Keratinocyte (primary cell): ENCODE measurements around the gene SLC17A7.

Experiments
- CTCF ChIP-seq, 3 experiments: IDR thresholded peaks in 1 of 3; conservative IDR thresholded peaks in 1 of 3; optimal IDR thresholded peaks in 1 of 3; 2 replicates in 2 of 3; 3 replicates in 1 of 3; pipeline versions ENCODE3 to v1.5.1; 2011; ENCODE audit warnings: low read length in 3 of 3, mild to moderate bottlenecking in 3 of 3, moderate library complexity in 2 of 3, control low read depth in 1 of 3, inconsistent platforms in 1 of 3; ENCODE audit not compliant: insufficient read depth in 2 of 3; ENCODE audit errors: extremely low read depth in 1 of 3
- EZH2 ChIP-seq: IDR thresholded peaks from one replicate; pipeline ENCODE4 v1.6.1; 2012; ENCODE audit warnings: inconsistent platforms, mild to moderate bottlenecking, low read length, moderate library complexity

- TF ChIP-seq CTCF (optimal IDR thresholded peaks at IDR 0.05 in 1 of 3, IDR thresholded peaks at IDR 0.05 in 1 of 3, conservative IDR thresholded peaks at IDR 0.05 in 1 of 3; ENCODE audit: extremely low read depth in 1 of 3, insufficient read depth in 2 of 3, low read length in 3 of 3) (no peak), EZH2 (no peak)
These were observed 44.4 kb downstream of the SLC17A7 start for GRCh38 chr19:49396738-49397505.
